ENCODE measurements around the gene NRG2. TPM values are rescaled to one million over a fixed set of nuclear protein-coding genes. Genes with fewer than 3 reads are reported as not detected.

NRG2 gene
- total RNA-seq, 2 experiments from 2014 or later, result 0.08 to 0.17 TPM

GRCh38 chr5:139925650-139926640 lies 117.2 kb downstream of the NRG2 start:
- Histone ChIP-seq H3K36me3 (ENCODE audit: insufficient read depth, low read length) (no peaks in the 10 kb centered on the region), H3K9me3 (ENCODE audit: control insufficient read depth in 1 of 2, insufficient read depth in 1 of 2, low read length in 2 of 2) (no peaks in the 10 kb centered on the region), H3K27ac (ENCODE audit: low read depth in 1 of 2, low read length in 2 of 2) (no peak overlapping the region), H3K4me1 (ENCODE audit: insufficient read depth, low read length) (no peaks in the 10 kb centered on the region), H3K4me3 (ENCODE audit: low read length) (no peak overlapping the region), H3K27me3 (ENCODE audit: control insufficient read depth in 1 of 2, insufficient read depth in 2 of 2, low read length in 2 of 2) (peaks cover 7 to 20% of the 10 kb centered on the region in 2 experiments)
- ATAC-seq (ENCODE audit: poor library complexity) (no peak), DNase-seq (peak in 1 of 14 experiments; percentile 60)
- intact Hi-C loops (cut with DNase I, micrococcal nuclease), result no loop called here
- ChIA-PET CTCF (no interaction called here), POLR2A (no interaction called here)
- H3K9me3 Mint-ChIP-seq, result no peaks in the 10 kb centered on the region
- no peak overlapping the region for H3K4me3 Mint-ChIP-seq
- no peak for TF ChIP-seq CTCF (IDR thresholded peaks at IDR 0.05)
- peaks cover 40% of the 10 kb centered on the region for H3K27me3 Mint-ChIP-seq
- no peaks in the 10 kb centered on the region for H3K36me3 Mint-ChIP-seq (ENCODE audit: low read depth)
- no peaks in the 10 kb centered on the region for H3K4me1 Mint-ChIP-seq (ENCODE audit: low read depth)
- no peak overlapping the region for H3K27ac Mint-ChIP-seq

GRCh38 chr5:139925216-139925562 lies 117.9 kb downstream of the NRG2 start:
- ATAC-seq (ENCODE audit: poor library complexity) (no peak), DNase-seq (no peak)
- H3K9me3 ChIP-seq (ENCODE audit: control insufficient read depth in 1 of 2, insufficient read depth in 1 of 2, low read length in 2 of 2), result no peaks in the 10 kb centered on the region
- H3K27me3 ChIP-seq (ENCODE audit: control insufficient read depth in 1 of 2, insufficient read depth in 2 of 2, low read length in 2 of 2), result peaks cover 7 to 17% of the 10 kb centered on the region in 2 experiments
- Mint-ChIP-seq H3K4me3 (no peak overlapping the region), H3K27ac (no peak overlapping the region), H3K9me3 (no peaks in the 10 kb centered on the region), H3K36me3 (ENCODE audit: low read depth) (no peaks in the 10 kb centered on the region), H3K4me1 (ENCODE audit: low read depth) (no peaks in the 10 kb centered on the region), H3K27me3 (peaks cover 39% of the 10 kb centered on the region)
- H3K36me3 ChIP-seq (ENCODE audit: insufficient read depth, low read length), result no peaks in the 10 kb centered on the region
- TF ChIP-seq CTCF (IDR thresholded peaks at IDR 0.05), result no peak
- CTCF ChIA-PET, result no interaction called here
- intact Hi-C loops (cut with DNase I, micrococcal nuclease), result no loop called here
- H3K27ac ChIP-seq (ENCODE audit: low read depth in 1 of 2, low read length in 2 of 2), result no peak overlapping the region
- H3K4me1 ChIP-seq (ENCODE audit: insufficient read depth, low read length), result no peaks in the 10 kb centered on the region
- POLR2A ChIA-PET, result no interaction called here
- H3K4me3 ChIP-seq (ENCODE audit: low read length), result no peak overlapping the region

- H3K27me3 Mint-ChIP-seq, result peaks cover 35% of the 10 kb centered on the region
These were observed 118.5 kb downstream of the NRG2 start for GRCh38 chr5:139924294-139925215.

More at GRCh38 chr5:139924294-139925215, 118.5 kb downstream of the NRG2 start:
- intact Hi-C loops (cut with DNase I, micrococcal nuclease), result no loop called here
- TF ChIP-seq CTCF (IDR thresholded peaks at IDR 0.05), result no peak
- CTCF ChIA-PET, result no interaction called here
- no peaks in the 10 kb centered on the region for H3K9me3 ChIP-seq (ENCODE audit: control insufficient read depth in 1 of 2, insufficient read depth in 1 of 2, low read length in 2 of 2)
- H3K4me3 Mint-ChIP-seq, result no peak overlapping the region
- no peak for ATAC-seq (ENCODE audit: poor library complexity)
- H3K36me3 Mint-ChIP-seq (ENCODE audit: low read depth), result no peaks in the 10 kb centered on the region
- H3K27me3 ChIP-seq (ENCODE audit: control insufficient read depth in 1 of 2, insufficient read depth in 2 of 2, low read length in 2 of 2), result peaks cover 4 to 11% of the 10 kb centered on the region in 2 experiments
- H3K4me1 Mint-ChIP-seq (ENCODE audit: low read depth), result no peaks in the 10 kb centered on the region
- no peak overlapping the region for H3K27ac ChIP-seq (ENCODE audit: low read depth in 1 of 2, low read length in 2 of 2)
- no peaks in the 10 kb centered on the region for H3K9me3 Mint-ChIP-seq
- H3K4me3 ChIP-seq (ENCODE audit: low read length), result no peak overlapping the region
- no peak overlapping the region for H3K27ac Mint-ChIP-seq
- no peaks in the 10 kb centered on the region for H3K4me1 ChIP-seq (ENCODE audit: insufficient read depth, low read length)
- POLR2A ChIA-PET, result no interaction called here
- no peaks in the 10 kb centered on the region for H3K36me3 ChIP-seq (ENCODE audit: insufficient read depth, low read length)
- no peak for DNase-seq
